Measurements from ENCODE around the gene SLC9A2. TPM values are rescaled to one million over a fixed set of nuclear protein-coding genes. Genes with fewer than 3 reads are reported as not detected.

The SLC9A2 gene
- total and polyA plus RNA-seq, 2 of the 13 experiments (the other 11 are each of a cell fraction or from before 2014, with no cell fraction given): 0.02 TPM; not detected in 1

DNA sequence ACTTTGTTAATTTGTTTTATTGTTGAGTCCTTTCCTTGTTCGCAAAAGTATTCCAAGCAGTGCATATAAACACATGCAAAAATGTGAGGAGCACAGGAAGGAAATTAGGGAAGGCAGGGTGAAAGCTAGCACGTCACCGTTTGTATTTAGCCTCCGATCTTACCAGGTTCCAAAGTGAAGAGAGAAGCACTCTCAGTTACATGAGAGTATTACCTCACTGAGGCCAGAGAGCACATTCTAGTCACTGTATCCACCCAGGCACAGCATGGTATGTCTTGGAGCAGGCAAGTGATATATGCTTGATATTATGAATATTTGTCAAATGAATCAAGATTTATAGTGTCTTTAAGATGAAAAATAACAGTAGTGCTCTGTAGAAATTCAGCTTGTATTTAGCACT, 135.9 kb downstream of the SLC9A2 start (continued):
- TF ChIP-seq KDM6A (CRISPR knock-in tag; IDR thresholded peaks at IDR 0.05; ENCODE audit: low read depth) (no peak), ZNF510 (CRISPR knock-in tag; IDR thresholded peaks at IDR 0.05; ENCODE audit: low read depth) (no peak), NFKB2 (CRISPR knock-in tag; IDR thresholded peaks at IDR 0.05; ENCODE audit: borderline replicate concordance) (no peak), SYNCRIP (IDR thresholded peaks at IDR 0.05; ENCODE audit: insufficient read depth, low read depth, low read length) (no peak), ZNF225 (CRISPR knock-in tag; IDR thresholded peaks at IDR 0.05) (no peak), SP4 (CRISPR knock-in tag; IDR thresholded peaks at IDR 0.05) (no peak)
- TF ChIP-seq, protein P1, sequence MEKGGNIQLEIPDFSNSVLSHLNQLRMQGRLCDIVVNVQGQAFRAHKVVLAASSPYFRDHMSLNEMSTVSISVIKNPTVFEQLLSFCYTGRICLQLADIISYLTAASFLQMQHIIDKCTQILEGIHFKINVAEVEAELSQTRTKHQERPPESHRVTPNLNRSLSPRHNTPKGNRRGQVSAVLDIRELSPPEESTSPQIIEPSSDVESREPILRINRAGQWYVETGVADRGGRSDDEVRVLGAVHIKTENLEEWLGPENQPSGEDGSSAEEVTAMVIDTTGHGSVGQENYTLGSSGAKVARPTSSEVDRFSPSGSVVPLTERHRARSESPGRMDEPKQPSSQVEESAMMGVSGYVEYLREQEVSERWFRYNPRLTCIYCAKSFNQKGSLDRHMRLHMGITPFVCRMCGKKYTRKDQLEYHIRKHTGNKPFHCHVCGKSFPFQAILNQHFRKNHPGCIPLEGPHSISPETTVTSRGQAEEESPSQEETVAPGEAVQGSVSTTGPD (CRISPR knock-in tag; IDR thresholded peaks at IDR 0.05): no peak
- TF ChIP-seq, protein P2, sequence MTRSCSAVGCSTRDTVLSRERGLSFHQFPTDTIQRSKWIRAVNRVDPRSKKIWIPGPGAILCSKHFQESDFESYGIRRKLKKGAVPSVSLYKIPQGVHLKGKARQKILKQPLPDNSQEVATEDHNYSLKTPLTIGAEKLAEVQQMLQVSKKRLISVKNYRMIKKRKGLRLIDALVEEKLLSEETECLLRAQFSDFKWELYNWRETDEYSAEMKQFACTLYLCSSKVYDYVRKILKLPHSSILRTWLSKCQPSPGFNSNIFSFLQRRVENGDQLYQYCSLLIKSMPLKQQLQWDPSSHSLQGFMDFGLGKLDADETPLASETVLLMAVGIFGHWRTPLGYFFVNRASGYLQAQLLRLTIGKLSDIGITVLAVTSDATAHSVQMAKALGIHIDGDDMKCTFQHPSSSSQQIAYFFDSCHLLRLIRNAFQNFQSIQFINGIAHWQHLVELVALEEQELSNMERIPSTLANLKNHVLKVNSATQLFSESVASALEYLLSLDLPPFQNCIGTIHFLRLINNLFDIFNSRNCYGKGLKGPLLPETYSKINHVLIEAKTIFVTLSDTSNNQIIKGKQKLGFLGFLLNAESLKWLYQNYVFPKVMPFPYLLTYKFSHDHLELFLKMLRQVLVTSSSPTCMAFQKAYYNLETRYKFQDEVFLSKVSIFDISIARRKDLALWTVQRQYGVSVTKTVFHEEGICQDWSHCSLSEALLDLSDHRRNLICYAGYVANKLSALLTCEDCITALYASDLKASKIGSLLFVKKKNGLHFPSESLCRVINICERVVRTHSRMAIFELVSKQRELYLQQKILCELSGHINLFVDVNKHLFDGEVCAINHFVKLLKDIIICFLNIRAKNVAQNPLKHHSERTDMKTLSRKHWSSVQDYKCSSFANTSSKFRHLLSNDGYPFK (CRISPR knock-in tag; IDR thresholded peaks at IDR 0.05; ENCODE audit: borderline replicate concordance): no peak

DNA sequence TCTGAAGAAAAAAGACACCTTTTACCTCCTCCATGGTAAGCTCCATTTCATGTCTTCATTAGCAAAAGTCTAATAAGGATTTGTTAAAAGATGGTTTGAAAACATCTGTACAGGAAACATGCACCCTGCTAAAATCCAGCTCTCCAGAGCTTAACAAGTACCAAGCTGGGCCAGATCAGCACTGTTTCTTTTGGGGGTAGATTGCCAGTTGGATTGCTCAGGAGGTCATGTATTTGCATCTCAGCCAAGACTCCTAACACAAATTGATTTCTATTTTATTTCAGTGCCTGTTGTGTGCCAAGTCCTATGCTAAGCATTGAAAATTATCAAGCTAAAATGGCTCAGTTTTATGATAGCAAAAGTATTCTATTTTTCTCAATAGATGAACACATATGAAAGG, 139.1 kb downstream of the SLC9A2 start:
- Histone ChIP-seq H3K4me1 (ENCODE audit: insufficient read depth, low read length) (no peaks in the 10 kb centered on the region), H3K79me2 (ENCODE audit: insufficient read depth, low read length) (no peaks in the 10 kb centered on the region), H3K9ac (ENCODE audit: insufficient read depth, low read depth, low read length) (no peak overlapping the region), H2AFZ (ENCODE audit: low read length) (no peak overlapping the region), H3K27ac (ENCODE audit: extremely low read length, insufficient read depth, low read length) (no peak overlapping the region), H3K9me3 (ENCODE audit: low read length) (no peaks in the 10 kb centered on the region), H3K27me3 (ENCODE audit: control insufficient read depth in 1 of 2, insufficient read depth in 2 of 2, low read length in 2 of 2) (no peaks in the 10 kb centered on the region), H3K36me3 (replicated peaks in 1 of 2; ENCODE audit: control insufficient read depth in 1 of 2, insufficient read depth in 2 of 2, low read length in 2 of 2) (no peaks in the 10 kb centered on the region), H4K20me1 (ENCODE audit: insufficient read depth, low read length) (no peaks in the 10 kb centered on the region), H3K4me3 (replicated peaks in 1 of 3; ENCODE audit: insufficient read depth in 1 of 3, low read depth in 2 of 3, low read length in 3 of 3) (no peak overlapping the region), H3K4me2 (ENCODE audit: low read depth, low read length) (no peak overlapping the region)
- in situ Hi-C loops (cut with HindIII; ENCODE audit: extremely low pct_ligation_motif_present, low pct_unique_long_range_greater_than_20kb): no loop called here
- DNase-seq (ENCODE audit: low spot score) (no peak), ATAC-seq (no peak), FAIRE-seq (no peak)
- BruUV-seq (replicated peaks): no TSS peak
- TF ChIP-seq, protein P3, sequence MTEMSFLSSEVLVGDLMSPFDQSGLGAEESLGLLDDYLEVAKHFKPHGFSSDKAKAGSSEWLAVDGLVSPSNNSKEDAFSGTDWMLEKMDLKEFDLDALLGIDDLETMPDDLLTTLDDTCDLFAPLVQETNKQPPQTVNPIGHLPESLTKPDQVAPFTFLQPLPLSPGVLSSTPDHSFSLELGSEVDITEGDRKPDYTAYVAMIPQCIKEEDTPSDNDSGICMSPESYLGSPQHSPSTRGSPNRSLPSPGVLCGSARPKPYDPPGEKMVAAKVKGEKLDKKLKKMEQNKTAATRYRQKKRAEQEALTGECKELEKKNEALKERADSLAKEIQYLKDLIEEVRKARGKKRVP (CRISPR knock-in tag; IDR thresholded peaks at IDR 0.05): no peak
- TF ChIP-seq ZNF180 (CRISPR knock-in tag; IDR thresholded peaks at IDR 0.05; ENCODE audit: borderline replicate concordance, low read depth): no peak
- no peak for TF ChIP-seq MBD4 (IDR thresholded peaks at IDR 0.05; ENCODE audit: borderline replicate concordance, low read length)
- TF ChIP-seq BCL6 (CRISPR knock-in tag; IDR thresholded peaks at IDR 0.05): no peak
- no peak for TF ChIP-seq ZBTB21 (CRISPR knock-in tag; IDR thresholded peaks at IDR 0.05)
- no peak for TF ChIP-seq PCBP2 (optimal IDR thresholded peaks at IDR 0.05; ENCODE audit: low read depth, low read length, poor library complexity, severe bottlenecking)
- TF ChIP-seq ONECUT2 (CRISPR knock-in tag; IDR thresholded peaks at IDR 0.05): no peak
- TF ChIP-seq SP5 (CRISPR knock-in tag; IDR thresholded peaks at IDR 0.05; ENCODE audit: borderline replicate concordance, low read depth): no peak
- no peak for TF ChIP-seq ZNF550 (CRISPR knock-in tag; IDR thresholded peaks at IDR 0.05; ENCODE audit: borderline replicate concordance)
- POLR2A ChIA-PET: no interaction called here
- intact Hi-C loops (cut with micrococcal nuclease; ENCODE audit: unreplicated experiment): no loop called here
- CTCF ChIA-PET (ENCODE audit: low intra/inter-chr PET ratio, low total read pairs): no interaction called here

Measured in HepG2 (cell line).